Measurements from ENCODE around the gene GPR31.

GPR31 gene

GRCh38 chr6:167116109-167116837 lies 41.5 kb downstream of the GPR31 start:
- DNase-seq = no peak

DNA sequence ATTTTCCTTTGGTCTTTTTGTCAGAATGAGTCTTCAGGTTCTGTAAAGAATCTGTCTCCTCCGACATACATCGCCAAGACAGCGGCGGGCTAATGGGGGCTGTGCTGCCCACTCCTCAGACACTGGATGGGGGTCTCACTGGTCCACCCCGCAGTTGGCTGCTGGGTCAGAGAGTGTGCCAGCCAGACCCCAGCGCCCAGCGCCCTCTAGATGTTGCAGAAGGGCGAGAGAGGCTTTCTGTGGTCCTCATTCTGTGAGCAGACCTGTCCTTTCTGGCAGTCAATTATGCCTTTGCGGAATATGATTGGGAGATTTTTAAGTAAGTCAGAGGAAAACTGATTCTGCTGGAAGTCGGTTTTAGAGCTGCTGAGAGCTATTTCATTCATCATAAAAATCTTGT lies 42.7 kb downstream of the GPR31 start:
- DNase-seq = no peak

DNA sequence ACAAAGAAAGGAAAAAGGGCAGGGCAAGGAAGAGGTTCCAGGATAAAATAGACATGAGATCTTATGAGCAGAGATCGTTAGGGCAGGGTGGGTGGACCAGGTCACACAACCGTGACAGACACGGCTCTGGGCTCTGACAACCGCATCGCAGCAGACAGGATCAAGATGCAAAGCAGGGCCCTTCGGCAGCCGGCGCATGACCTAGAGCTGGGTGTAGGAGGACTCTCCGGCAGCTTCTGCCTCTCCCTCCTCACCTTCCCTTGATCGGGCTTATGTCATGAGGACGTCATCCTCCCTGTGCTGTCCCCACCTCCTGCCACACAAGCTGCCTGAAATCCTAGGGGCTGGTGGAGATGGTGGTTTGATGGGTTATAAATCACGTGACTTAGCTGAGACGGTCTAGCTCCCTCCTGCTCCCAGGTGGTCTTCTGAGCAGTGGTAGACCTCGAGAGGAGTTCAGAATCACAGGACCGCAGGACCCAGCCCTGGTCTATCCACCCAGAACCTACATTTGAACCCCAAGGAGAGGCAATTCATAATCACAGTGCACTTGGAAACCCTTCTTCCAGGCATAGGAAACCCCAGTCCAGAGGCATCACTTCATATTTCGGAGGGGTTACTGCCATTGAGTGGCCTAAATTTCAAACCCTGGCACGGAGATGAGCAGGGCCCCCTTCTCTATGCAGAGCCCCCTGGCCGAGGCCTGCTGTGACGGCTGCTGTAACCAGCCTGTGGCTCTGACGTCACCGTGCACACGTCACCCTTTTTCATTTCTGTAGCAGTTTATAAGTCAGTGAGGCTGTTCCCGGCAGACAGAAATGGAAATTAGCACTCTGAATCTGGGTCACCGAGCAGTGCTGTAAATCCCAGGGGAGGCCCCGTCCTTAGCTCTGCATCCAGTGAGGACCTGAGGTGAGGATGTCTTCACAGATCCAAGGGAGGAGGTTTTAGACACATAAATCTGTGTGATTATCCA lies 43.6 kb downstream of the GPR31 start:
- no peak for DNase-seq

DNA sequence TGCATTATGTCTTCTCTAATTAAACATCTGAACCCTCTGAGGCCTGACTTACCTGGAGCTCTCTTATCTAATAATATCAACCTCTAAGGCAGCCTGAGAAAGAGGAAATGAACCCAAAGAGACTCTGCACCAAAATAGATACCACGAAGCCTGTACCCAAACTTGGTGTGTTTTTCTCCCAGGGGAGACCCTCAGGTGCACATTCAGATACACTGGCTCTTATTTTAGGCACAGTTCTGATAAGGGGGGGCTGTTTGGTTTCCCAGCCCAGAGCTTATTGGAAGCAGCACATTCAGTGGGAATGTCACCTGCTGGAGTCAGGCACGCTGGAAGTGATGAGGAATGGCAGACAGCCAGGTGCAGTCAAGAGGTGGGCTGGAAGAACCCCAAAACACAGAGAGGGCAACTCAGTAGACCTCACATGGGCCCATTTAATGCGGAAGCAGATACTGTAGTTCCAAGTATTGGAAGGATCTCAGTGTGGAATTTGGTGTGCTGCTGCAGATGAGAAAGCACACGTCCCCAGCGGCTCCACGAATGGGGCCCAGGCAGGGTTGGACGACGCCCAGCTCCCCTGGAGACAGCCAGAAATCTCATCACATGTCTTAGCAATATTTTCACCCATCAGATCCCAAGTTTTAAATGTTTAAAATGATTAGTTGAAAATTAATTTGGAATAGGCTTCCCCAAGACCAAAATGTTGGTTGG lies 44.6 kb downstream of the GPR31 start:
- no peak for DNase-seq

DNA sequence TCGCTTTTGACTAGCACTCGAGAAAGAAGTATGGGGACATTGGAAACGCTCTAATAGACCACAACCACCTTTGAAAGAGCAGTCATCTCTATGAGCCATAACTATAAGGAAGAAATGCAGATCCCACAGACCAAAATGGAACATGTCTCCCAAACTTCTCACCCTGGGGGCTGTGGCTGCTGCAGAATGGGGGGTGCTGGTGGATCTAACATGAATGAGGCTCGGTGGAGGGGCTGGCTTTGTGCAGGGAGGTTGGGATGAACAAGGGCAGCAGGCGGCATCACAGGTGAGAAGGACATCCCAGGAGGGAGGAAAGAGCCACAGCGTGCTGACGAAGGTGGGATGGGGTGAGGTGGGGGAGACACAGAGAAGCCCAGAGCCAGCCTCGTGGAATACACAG lies 45.4 kb downstream of the GPR31 start:
- no peak for DNase-seq

DNA sequence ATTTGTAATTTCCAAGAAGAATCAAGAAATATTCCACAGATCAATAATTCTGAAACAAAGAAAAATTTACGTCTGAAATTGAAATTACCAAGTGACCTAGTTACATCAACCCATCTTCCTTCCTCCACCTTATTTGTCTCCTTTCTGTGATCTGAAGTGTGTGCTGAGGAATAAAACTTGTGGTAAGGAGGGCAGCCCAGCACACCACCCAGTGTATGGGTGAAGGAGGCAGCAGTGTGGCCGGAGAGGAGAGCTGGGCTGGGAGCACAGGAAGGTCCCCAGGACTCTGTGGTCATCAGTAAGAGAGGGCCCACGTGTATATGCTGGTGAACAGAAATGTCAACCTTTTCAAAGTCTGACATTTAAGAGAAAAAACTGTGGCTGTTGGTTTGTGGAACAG lies 46.2 kb downstream of the GPR31 start:
- no peak for DNase-seq

DNA sequence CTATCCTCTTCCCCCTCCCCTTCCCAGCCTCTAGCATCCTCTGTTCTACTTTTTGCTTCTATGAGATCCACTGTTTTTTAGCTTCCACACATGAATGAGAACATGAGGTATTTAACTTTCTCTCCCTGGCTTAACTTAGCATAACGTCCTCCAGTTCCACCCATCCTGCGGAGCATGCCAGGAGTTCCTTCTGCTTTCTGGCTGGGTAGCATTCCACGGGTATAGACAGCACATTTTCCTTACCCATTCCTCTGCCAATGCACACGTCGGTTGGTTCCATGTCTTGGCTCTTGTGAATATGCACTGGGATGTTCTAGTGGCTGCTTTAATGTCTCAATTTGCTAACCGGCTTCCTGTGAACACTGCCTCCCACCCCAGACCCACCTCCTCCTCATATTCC lies 48.1 kb downstream of the GPR31 start:
- no peak for DNase-seq

DNA sequence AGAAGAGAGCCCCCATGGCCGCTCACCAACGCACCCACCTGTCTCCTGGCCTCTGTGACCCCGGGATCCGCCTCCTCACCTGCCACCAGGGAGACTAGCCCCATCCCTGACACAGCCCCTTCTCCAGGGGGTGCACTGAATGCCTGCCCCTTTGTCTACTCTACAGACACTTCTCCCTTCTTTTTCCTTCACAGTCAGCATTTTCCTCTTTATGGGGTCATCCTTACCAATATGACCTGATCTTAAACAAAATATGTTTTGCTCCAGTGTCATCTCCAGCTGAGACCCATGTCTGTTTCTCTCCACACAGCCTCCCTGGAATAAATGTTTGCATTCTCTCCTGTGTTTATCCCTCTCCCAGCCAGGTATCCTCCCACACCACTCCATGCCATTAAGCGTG lies 49.5 kb downstream of the GPR31 start:
- no peak for DNase-seq

DNA sequence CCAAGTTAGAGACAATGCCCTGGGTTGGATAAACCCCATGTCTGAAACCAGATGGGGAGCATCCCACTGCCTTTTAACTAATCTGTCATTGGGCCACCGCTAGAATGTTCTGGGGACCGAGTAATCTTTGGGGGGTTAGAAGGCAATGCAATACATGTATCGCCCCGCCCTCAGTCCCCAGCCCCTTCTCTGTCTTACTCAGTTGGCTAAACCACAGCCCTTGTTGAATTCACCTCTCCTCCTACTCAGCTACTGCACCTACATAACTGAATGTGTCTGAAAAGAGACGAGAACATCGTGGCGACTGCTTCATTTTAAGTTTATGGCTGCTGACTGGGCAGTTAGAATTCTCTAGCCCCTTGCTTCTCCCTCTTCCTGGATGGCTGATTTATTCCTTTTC lies 50.0 kb downstream of the GPR31 start:
- no peak for DNase-seq

- no peak for DNase-seq
Measured at GRCh38 chr6:167106406-167106805, 51.4 kb downstream of the GPR31 start.
